Common myeloid progenitor, CD34-positive (primary cell): Measurements from ENCODE around the gene INPPL1.

Experiments
- CTCF ChIA-PET: fragments of 350-600 bp; sonication (Branson Sonifier 250); formaldehyde crosslinking; loops from one replicate; lab custom pipeline; 2021; ENCODE audit warnings: antibody characterized with exemption; lab: Charles Lee
- POLR2A ChIA-PET: fragments of 350-600 bp; sonication (Branson Sonifier 250); formaldehyde crosslinking; loops from one replicate; lab custom pipeline; 2021; ENCODE audit warnings: antibody characterized with exemption; lab: Charles Lee
- DNase-seq, 3 donors: peaks; one replicate each; pipeline versions ENCODE4 v3.0.0 to v3.0.0-alpha.2; 2013
- H3K27ac ChIP-seq, 2 experiments: 1 replicate in 1 of 2; 2 replicates in 1 of 2; pipeline ENCODE4 v1.7.0; 2013; ENCODE audit warnings: inconsistent platforms in 2 of 2, low read length in 2 of 2, mild to moderate bottlenecking in 2 of 2, low read depth in 1 of 2, moderate library complexity in 1 of 2; ENCODE audit not compliant: severe bottlenecking in 2 of 2, insufficient read depth in 1 of 2, poor library complexity in 1 of 2
- H3K27me3 ChIP-seq, 5 experiments: replicated peaks in 2 of 5; 1 replicate in 3 of 5; 2 replicates in 2 of 5; pipeline versions ENCODE4 v1.6.1 to v1.7.0; 2013; ENCODE audit warnings: low read length in 4 of 5, mild to moderate bottlenecking in 2 of 5, moderate library complexity in 2 of 5, inconsistent platforms in 1 of 5; ENCODE audit not compliant: insufficient read depth in 5 of 5, control insufficient read depth in 4 of 5
- H3K36me3 ChIP-seq, 4 experiments: 1 replicate in 2 of 4; 2 replicates in 2 of 4; pipeline versions ENCODE4 v1.6.1 to v1.7.0; 2013; ENCODE audit warnings: low read length in 3 of 4, control low read depth in 1 of 4, mild to moderate bottlenecking in 1 of 4; ENCODE audit not compliant: control insufficient read depth in 4 of 4, insufficient read depth in 4 of 4
- H3K4me1 ChIP-seq, 4 experiments: 1 replicate in 3 of 4; 2 replicates in 1 of 4; pipeline versions ENCODE4 v1.6.1 to v1.7.1; 2013; ENCODE audit warnings: low read length in 3 of 4, mild to moderate bottlenecking in 3 of 4, control low read depth in 1 of 4, inconsistent platforms in 1 of 4, moderate library complexity in 1 of 4; ENCODE audit not compliant: control insufficient read depth in 4 of 4, insufficient read depth in 4 of 4; ENCODE audit errors: control extremely low read depth in 1 of 4
- H3K4me3 ChIP-seq, 7 experiments: 1 replicate in 4 of 7; 2 replicates in 3 of 7; pipeline versions ENCODE4 v1.5.1 to v1.7.0; 2013; ENCODE audit warnings: mild to moderate bottlenecking in 7 of 7, low read length in 6 of 7, moderate library complexity in 6 of 7, inconsistent platforms in 2 of 7, low read depth in 2 of 7, control low read depth in 1 of 7; ENCODE audit not compliant: insufficient read depth in 4 of 7, control insufficient read depth in 1 of 7; ENCODE audit errors: extremely low read depth in 1 of 7
- H3K9me3 ChIP-seq, 5 experiments: 1 replicate in 4 of 5; 2 replicates in 1 of 5; pipeline versions ENCODE4 v1.6.1 to v1.7.1; 2013; ENCODE audit warnings: low read length in 4 of 5, mild to moderate bottlenecking in 2 of 5, inconsistent platforms in 1 of 5, low read depth in 1 of 5, moderate library complexity in 1 of 5; ENCODE audit not compliant: control insufficient read depth in 4 of 5, insufficient read depth in 2 of 5; ENCODE audit errors: control extremely low read depth in 1 of 5
- WGBS: methylation state at CpG from one replicate; pipeline ENCODE4 v1.1.5; 2013; ENCODE audit not compliant: insufficient coverage; 5-methylcytosine and 5-hydroxymethylcytosine counted together

The INPPL1 gene

DNA sequence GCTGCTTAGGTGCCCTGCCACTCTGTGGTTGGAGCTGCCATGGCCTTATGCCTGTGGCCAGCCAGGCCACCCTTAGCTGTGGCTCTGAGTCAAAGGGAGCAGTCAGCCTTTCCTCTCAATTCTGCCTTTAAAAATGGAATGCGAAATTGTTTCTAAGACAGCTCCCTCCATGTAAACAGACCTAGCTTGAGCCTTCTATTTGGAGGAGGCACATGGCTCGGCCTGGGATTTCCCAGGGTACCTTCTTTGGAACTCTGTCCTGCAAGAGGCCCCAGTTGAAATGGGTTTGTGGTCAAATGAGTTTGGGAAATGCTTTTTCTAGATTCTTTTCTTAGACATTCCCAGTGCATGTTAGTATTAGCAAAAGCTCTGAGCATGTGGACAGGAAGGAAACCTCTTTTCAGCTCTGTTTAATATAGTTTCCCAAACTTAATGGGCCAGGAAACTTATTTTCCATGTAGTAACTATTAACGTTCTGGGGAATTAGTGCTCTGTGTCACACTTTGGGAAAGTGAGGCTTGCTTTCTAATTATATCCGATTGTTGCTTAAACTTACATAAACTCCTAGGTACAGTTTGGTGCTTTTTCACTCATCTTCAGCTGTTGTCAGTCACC is 11.6 kb downstream of the INPPL1 start:
- 92% methylated on average over 2 of the region's 4 CpGs for WGBS
- Histone ChIP-seq H3K36me3 (peaks cover 10 to 72% (median 55%) of the 10 kb centered on the region in 4 experiments), H3K27me3 (peaks cover 0 to 35% (median 15%) of the 10 kb centered on the region in 5 experiments), H3K9me3 (no peaks in the 10 kb centered on the region), H3K4me3 (no peak overlapping the region), H3K27ac (no peak overlapping the region), H3K4me1 (peaks cover 0 to 35% (median 22%) of the 10 kb centered on the region in 4 experiments)
- ChIA-PET CTCF (interaction anchor here (0.6 to 3.8 kb wide), 10 partner anchors 8 to 213 kb away, joined by 3 to 27 read pairs (median 4); partner anchors contain the start of gene INPPL1), POLR2A (no interaction called here)
- no peak for DNase-seq

DNA sequence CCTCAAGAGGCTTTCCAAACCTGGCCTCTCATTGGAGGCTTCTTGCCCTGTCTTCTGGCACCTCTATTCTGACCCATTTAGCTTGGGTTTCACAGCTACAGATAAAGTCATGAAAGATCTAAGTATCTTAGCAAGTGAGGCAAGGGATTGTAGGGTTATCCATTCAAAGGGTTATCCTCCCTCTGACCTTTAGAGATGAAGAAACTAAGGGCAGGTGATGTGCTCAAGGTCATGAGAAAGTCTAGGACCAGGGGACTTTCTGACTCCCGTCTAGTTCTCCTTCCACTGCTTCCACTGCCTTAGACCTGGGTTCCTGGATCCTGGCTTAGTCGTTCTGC is 12.2 kb downstream of the INPPL1 start:
- ChIA-PET CTCF (interaction anchor here (0.6 to 3.8 kb wide), 12 partner anchors 8 to 214 kb away, joined by 3 to 27 read pairs (median 4); partner anchors contain the start of gene INPPL1), POLR2A (no interaction called here)
- Histone ChIP-seq H3K27me3 (peaks cover 0 to 40% (median 15%) of the 10 kb centered on the region in 5 experiments), H3K4me1 (peaks cover 0 to 35% (median 22%) of the 10 kb centered on the region in 4 experiments), H3K4me3 (no peak overlapping the region), H3K9me3 (no peaks in the 10 kb centered on the region), H3K27ac (no peak overlapping the region), H3K36me3 (peaks cover 7 to 67% (median 50%) of the 10 kb centered on the region in 4 experiments)
- WGBS, result 100% methylated on average over 2 of the region's 2 CpGs
- DNase-seq, result no peak

DNA sequence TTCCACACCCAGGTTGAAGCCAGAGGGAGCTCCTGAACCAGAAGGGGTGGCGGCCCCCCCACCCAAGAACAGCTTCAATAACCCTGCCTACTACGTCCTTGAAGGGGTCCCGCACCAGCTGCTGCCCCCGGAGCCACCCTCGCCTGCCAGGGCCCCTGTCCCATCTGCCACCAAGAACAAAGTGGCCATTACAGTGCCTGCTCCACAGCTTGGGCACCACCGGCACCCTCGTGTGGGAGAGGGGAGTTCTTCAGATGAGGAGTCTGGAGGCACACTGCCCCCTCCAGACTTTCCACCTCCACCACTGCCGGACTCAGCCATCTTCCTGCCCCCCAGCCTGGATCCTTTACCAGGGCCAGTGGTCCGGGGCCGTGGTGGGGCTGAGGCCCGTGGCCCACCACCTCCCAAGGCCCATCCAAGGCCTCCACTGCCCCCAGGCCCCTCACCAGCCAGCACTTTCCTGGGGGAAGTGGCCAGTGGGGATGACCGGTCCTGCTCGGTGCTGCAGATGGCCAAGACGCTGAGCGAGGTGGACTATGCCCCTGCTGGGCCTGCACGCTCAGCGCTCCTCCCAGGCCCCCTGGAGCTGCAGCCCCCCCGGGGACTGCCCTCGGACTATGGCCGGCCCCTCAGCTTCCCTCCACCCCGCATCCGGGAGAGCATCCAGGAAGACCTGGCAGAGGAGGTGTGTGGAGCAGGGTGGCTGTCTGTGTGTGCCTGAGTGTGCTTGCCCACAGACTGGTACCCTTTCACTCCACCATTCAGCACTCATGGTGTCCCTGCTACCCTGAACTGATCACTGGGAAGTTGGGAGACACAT is 12.8 kb downstream of the INPPL1 start:
- peaks cover 0 to 46% (median 18%) of the 10 kb centered on the region in 5 experiments for H3K27me3 ChIP-seq
- H3K36me3 ChIP-seq, result peaks cover 5 to 61% (median 44%) of the 10 kb centered on the region in 4 experiments
- no peak overlapping the region for H3K4me3 ChIP-seq
- no peak for DNase-seq
- H3K9me3 ChIP-seq, result peaks cover 0 to 3% (median 0%) of the 10 kb centered on the region in 5 experiments
- 96% methylated on average over 8 of the region's 22 CpGs for WGBS
- H3K4me1 ChIP-seq, result peaks cover 0 to 35% (median 22%) of the 10 kb centered on the region in 4 experiments
- ChIA-PET CTCF (interaction anchor here (0.6 to 3.8 kb wide), 11 partner anchors 8 to 214 kb away, joined by 3 to 27 read pairs (median 4); partner anchors contain the start of gene INPPL1), POLR2A (no interaction called here)
- no peak overlapping the region for H3K27ac ChIP-seq

DNA sequence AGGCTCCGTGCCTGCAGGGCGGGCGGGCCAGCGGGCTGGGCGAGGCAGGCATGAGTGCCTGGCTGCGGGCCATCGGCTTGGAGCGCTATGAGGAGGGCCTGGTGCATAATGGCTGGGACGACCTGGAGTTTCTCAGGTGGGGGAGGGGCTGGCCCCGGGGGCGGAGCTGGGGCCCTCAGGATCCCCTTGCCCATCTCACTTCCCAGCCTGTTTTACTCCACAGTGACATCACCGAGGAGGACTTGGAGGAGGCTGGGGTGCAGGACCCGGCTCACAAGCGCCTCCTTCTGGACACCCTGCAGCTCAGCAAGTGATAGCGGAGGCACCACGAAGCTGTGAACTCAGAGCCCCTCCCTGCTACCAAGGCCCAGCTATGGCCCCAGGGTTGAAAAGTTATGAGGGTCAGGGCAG is 13.5 kb downstream of the INPPL1 start:
- H3K36me3 ChIP-seq, result peaks cover 2 to 54% (median 37%) of the 10 kb centered on the region in 4 experiments
- H3K4me3 ChIP-seq, result no peak overlapping the region
- H3K27me3 ChIP-seq, result peaks cover 0 to 52% (median 21%) of the 10 kb centered on the region in 5 experiments
- H3K9me3 ChIP-seq, result peaks cover 0 to 4% (median 0%) of the 10 kb centered on the region in 5 experiments
- 72% methylated on average over 13 of the region's 16 CpGs for WGBS
- POLR2A ChIA-PET, result no interaction called here
- peak; percentile 56 to 71 (median 71) for DNase-seq
- CTCF ChIA-PET, result interaction anchor here (0.6 to 3.8 kb wide), 9 partner anchors 9 to 215 kb away, joined by 3 to 27 read pairs (median 3); partner anchors contain the start of gene INPPL1
- no peak overlapping the region for H3K27ac ChIP-seq
- H3K4me1 ChIP-seq, result peaks cover 0 to 35% (median 22%) of the 10 kb centered on the region in 4 experiments

DNA sequence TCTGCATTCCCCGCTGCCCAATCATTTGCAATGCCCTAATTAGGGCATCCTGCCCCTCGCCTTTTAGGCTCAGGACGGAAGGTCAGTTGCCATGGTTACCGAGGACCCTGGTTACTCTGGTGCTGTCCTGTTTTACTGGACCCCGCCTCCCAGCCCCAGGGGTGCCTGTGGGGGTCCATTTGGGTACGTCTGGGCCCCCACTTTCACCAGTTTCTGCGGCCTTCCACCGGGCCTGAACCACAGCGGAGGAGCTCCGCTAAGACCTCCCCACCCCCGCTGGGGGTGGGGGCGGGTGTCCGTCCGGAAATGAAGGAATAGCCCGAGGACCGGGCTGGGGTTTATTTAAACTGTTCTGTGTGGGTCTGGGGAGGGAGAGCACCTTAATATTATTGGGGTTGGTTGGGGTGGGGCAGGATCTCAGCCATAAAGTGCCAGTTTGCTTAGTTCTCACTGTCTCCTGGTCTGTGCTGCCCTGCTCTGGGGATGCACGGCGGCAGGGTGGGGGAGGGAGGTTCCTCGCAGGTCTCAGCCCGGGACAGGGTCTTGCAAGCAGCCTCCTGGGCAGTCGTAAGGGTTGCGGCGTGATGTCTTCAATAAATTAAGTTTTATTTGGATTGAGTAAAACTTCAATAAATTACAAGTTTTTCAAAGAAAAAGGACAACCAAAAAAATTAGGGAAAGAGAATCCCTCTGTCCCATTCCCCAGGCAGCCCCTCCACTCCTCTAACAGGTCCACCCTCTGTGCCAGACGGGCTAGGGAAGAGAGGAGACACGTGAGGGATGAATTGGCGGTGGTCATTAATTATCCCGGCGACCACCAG is 14.1 kb downstream of the INPPL1 start:
- Histone ChIP-seq H3K4me3 (peak overlapping the region in 1 of 7 experiments; percentile 52), H3K27ac (no peak overlapping the region), H3K4me1 (peaks cover 0 to 31% (median 23%) of the 10 kb centered on the region in 4 experiments), H3K9me3 (peaks cover 0 to 6% (median 0%) of the 10 kb centered on the region in 5 experiments), H3K36me3 (peaks cover 2 to 47% (median 33%) of the 10 kb centered on the region in 4 experiments), H3K27me3 (peaks cover 0 to 59% (median 25%) of the 10 kb centered on the region in 5 experiments)
- ChIA-PET CTCF (interaction anchor here (0.6 to 3.8 kb wide), 8 partner anchors 10 to 214 kb away, joined by 3 to 27 read pairs (median 3); partner anchors contain the start of gene INPPL1), POLR2A (no interaction called here)
- DNase-seq, result no peak
- 80% methylated on average over 20 of the region's 28 CpGs for WGBS

DNA sequence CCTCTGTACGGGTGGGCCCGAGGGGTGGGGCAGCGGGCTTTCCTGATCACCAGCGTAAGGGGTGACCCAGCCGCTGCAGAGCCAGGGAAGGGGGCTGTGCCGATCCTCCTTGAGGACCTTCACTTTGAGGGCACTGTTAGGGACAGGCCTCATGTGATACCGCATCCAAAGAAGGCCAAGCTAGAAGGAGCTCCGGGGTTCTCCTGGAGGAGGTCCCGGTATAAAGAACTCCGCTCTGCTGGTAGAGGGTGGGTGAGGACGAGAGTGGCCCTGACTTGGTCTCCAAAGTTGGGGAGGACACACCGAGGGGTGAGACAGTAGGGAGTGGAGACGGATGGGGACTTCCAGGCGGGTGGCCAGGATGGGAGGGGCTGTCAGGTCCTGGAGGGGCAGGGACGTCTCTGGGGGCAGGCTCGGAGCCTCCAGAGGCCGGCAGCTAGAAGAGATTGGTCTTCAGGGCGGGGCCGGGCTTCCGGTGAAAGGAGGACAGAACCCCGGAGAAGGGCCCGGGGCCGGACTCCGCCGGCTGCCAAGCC is 14.8 kb downstream of the INPPL1 start:
- WGBS, result 13% methylated on average over 19 of the region's 25 CpGs
- Histone ChIP-seq H3K4me1 (peaks cover 0 to 27% (median 23%) of the 10 kb centered on the region in 4 experiments), H3K27me3 (peaks cover 0 to 65% (median 27%) of the 10 kb centered on the region in 5 experiments), H3K9me3 (peaks cover 0 to 6% (median 0%) of the 10 kb centered on the region in 5 experiments), H3K4me3 (peak overlapping the region in 3 of 7 experiments; percentile 40 to 52 (median 43)), H3K27ac (no peak overlapping the region), H3K36me3 (peaks cover 2 to 40% (median 29%) of the 10 kb centered on the region in 4 experiments)
- POLR2A ChIA-PET, result no interaction called here
- peak in 1 of 3 donors; percentile 13 for DNase-seq
- CTCF ChIA-PET, result interaction anchor here (0.6 to 1.7 kb wide), 2 partner anchors 10 to 12 kb away, joined by 3 to 5 read pairs; no protein-coding TSS in a partner anchor
